ENCODE results near the gene PAM.
A peak's percentile ranks its signal among the peaks of the same experiment; 100 is the strongest.
"Not testable (repeated sequence)": the region's sequence is repeated elsewhere in the genome, so short reads cannot be mapped to it uniquely, and the experiment has no call there.

The PAM gene

GRCh38 chr5:103041071-103041676 is 286.1 kb downstream of the PAM start:
- Histone ChIP-seq H3K36me3 (ENCODE audit: insufficient read depth, low read length) (no peaks in the 10 kb centered on the region), H3K27ac (no peak overlapping the region), H3K9me3 (ENCODE audit: low read depth, low read length) (no peaks in the 10 kb centered on the region), H3K9ac (ENCODE audit: insufficient read length) (no peak overlapping the region), H3K4me3 (no peak overlapping the region)
- DNase-seq (ENCODE audit: low read depth, low spot score): peak; percentile 18
- TF ChIP-seq EZH2 (IDR thresholded peaks at IDR 0.05): no peak
- TF ChIP-seq FOXP2 (optimal IDR thresholded peaks at IDR 0.05; ENCODE audit: control extremely low read depth, extremely low read length, insufficient read depth): no peak
- no peak for TF ChIP-seq POLR2AphosphoS5 (IDR thresholded peaks at IDR 0.05; ENCODE audit: borderline replicate concordance, low read depth, low read length)

GRCh38 chr5:103046706-103047105 is 291.6 kb downstream of the PAM start:
- not testable (repeated sequence) for H3K27ac ChIP-seq; H3K4me3 ChIP-seq; H3K9ac ChIP-seq (ENCODE audit: insufficient read length); H3K9me3 ChIP-seq (ENCODE audit: low read depth, low read length); H3K36me3 ChIP-seq (ENCODE audit: insufficient read depth, low read length); DNase-seq (ENCODE audit: low read depth, low spot score)

- no peak overlapping the region for H3K9ac ChIP-seq (ENCODE audit: insufficient read length)
- DNase-seq (ENCODE audit: low read depth, low spot score): no peak
- no peaks in the 10 kb centered on the region for H3K36me3 ChIP-seq (ENCODE audit: insufficient read depth, low read length)
- H3K27ac ChIP-seq: no peak overlapping the region
- TF ChIP-seq EZH2 (IDR thresholded peaks at IDR 0.05) (no peak), POLR2AphosphoS5 (IDR thresholded peaks at IDR 0.05; ENCODE audit: borderline replicate concordance, low read depth, low read length) (no peak), FOXP2 (optimal IDR thresholded peaks at IDR 0.05; ENCODE audit: control extremely low read depth, extremely low read length, insufficient read depth) (no peak)
- H3K9me3 ChIP-seq (ENCODE audit: low read depth, low read length): no peaks in the 10 kb centered on the region
- H3K4me3 ChIP-seq: no peak overlapping the region
Observed at GRCh38 chr5:103057208-103058130, 302.4 kb downstream of the PAM start.

DNA sequence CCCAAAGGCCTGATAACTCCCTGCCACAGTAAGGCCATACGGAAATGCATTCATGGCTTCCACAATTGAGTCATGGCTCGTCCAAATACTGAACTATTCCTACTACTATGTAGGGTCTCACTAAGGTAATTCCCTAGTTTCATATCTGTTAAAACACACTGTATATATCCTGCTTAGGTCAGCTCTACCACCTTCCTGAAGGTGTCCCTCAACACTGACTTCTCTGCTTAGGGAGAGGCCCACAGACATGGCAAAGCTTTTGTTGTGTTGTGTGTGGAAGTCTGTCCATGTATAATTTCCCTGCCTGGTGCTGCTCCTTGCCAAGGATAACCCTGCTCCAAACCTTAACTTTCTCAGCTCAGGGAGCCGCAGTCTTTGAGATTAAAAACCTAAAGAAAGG is 304.4 kb downstream of the PAM start:
- Histone ChIP-seq H3K27ac (no peak overlapping the region), H3K4me3 (no peak overlapping the region), H3K9me3 (ENCODE audit: low read depth, low read length) (no peaks in the 10 kb centered on the region), H3K9ac (ENCODE audit: insufficient read length) (no peak overlapping the region), H3K36me3 (ENCODE audit: insufficient read depth, low read length) (no peaks in the 10 kb centered on the region)
- TF ChIP-seq EZH2 (IDR thresholded peaks at IDR 0.05) (no peak), FOXP2 (optimal IDR thresholded peaks at IDR 0.05; ENCODE audit: control extremely low read depth, extremely low read length, insufficient read depth) (no peak), POLR2AphosphoS5 (IDR thresholded peaks at IDR 0.05; ENCODE audit: borderline replicate concordance, low read depth, low read length) (no peak)
- no peak for DNase-seq (ENCODE audit: low read depth, low spot score)

DNA sequence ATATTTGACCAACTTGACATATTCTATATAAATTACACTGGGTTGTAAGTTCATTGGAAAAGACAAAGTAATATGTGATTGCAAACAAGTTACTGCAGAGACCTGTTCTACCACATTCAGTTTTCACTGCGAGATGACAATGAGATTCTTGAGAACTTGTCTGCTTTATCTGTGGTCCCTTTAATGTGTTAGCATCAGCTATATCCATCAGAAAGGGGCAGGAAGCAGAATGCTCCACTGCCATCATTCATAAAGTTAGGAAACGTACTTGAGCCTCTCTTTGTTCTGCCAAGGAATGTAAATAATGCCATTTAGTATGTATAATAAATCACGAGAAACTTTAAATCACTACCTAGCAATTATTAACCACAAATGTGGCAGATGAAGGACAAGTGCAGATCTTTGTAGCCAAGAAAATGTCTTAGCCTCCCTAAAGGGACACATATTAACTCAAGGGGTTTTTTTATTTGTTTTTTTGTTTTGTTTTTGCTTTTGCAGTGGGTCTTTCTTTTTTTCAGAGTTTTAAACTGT is 305.4 kb downstream of the PAM start:
- DNase-seq (ENCODE audit: low read depth, low spot score): no peak
- H3K36me3 ChIP-seq (ENCODE audit: insufficient read depth, low read length): no peaks in the 10 kb centered on the region
- TF ChIP-seq EZH2 (IDR thresholded peaks at IDR 0.05): no peak
- TF ChIP-seq POLR2AphosphoS5 (IDR thresholded peaks at IDR 0.05; ENCODE audit: borderline replicate concordance, low read depth, low read length): no peak
- TF ChIP-seq FOXP2 (optimal IDR thresholded peaks at IDR 0.05; ENCODE audit: control extremely low read depth, extremely low read length, insufficient read depth): no peak
- H3K9me3 ChIP-seq (ENCODE audit: low read depth, low read length): no peaks in the 10 kb centered on the region
- H3K9ac ChIP-seq (ENCODE audit: insufficient read length): no peak overlapping the region
- no peak overlapping the region for H3K4me3 ChIP-seq
- no peak overlapping the region for H3K27ac ChIP-seq

GRCh38 chr5:103066326-103066725 is 311.2 kb downstream of the PAM start:
- Histone ChIP-seq H3K9ac (ENCODE audit: insufficient read length) (no peak overlapping the region), H3K9me3 (ENCODE audit: low read depth, low read length) (no peaks in the 10 kb centered on the region), H3K4me3 (no peak overlapping the region), H3K27ac (no peak overlapping the region), H3K36me3 (ENCODE audit: insufficient read depth, low read length) (no peaks in the 10 kb centered on the region)
- DNase-seq (ENCODE audit: low read depth, low spot score): no peak
- no peak for TF ChIP-seq FOXP2 (optimal IDR thresholded peaks at IDR 0.05; ENCODE audit: control extremely low read depth, extremely low read length, insufficient read depth)
- no peak for TF ChIP-seq POLR2AphosphoS5 (IDR thresholded peaks at IDR 0.05; ENCODE audit: borderline replicate concordance, low read depth, low read length)
- no peak for TF ChIP-seq EZH2 (IDR thresholded peaks at IDR 0.05)

DNA sequence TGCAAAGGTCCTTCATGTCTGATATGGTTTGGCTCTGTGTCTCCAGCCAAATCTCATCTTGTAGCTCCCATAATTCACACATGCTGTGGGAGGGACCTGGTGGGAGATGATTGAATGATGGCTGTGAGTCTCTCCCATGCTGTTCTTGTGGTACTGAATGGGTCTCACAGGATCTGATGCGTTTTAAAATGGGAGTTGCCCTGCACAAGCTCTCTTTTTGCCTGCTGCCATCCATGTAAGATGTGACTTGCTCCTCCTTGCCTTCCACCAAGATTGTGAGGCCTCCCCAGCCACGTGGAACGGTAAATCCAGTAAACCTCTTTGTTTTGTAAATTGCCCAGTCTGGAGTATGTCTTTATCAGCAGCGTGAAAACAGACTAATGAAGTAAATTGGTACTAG is 318.4 kb downstream of the PAM start:
- not testable (repeated sequence) for H3K36me3 ChIP-seq (ENCODE audit: insufficient read depth, low read length); H3K4me3 ChIP-seq; DNase-seq (ENCODE audit: low read depth, low spot score); H3K9ac ChIP-seq (ENCODE audit: insufficient read length); H3K9me3 ChIP-seq (ENCODE audit: low read depth, low read length); H3K27ac ChIP-seq

DNA sequence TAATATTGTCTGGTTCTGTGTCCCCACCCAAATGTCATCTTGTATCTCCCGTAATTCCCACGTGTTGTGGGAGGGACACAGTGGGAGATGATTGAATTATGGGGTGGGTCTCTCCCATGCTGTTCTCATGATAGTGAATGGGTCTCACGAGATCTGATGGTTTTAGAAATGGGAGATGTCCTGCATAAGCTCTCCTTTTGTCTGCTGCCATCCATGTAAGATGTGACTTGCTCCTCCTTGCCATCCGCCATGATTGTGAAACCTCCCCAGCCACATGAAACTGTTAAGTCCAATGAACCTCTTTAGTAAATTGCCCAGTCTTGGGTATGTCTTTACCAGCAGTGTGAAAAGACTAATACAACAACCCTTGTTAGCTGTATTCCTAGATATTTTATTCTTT is 320.3 kb downstream of the PAM start:
- TF ChIP-seq FOXP2 (optimal IDR thresholded peaks at IDR 0.05; ENCODE audit: control extremely low read depth, extremely low read length, insufficient read depth) (no peak), POLR2AphosphoS5 (IDR thresholded peaks at IDR 0.05; ENCODE audit: borderline replicate concordance, low read depth, low read length) (no peak), EZH2 (IDR thresholded peaks at IDR 0.05) (no peak)
- no peak overlapping the region for H3K27ac ChIP-seq
- no peaks in the 10 kb centered on the region for H3K9me3 ChIP-seq (ENCODE audit: low read depth, low read length)
- H3K36me3 ChIP-seq (ENCODE audit: insufficient read depth, low read length): no peaks in the 10 kb centered on the region
- H3K9ac ChIP-seq (ENCODE audit: insufficient read length): no peak overlapping the region
- no peak overlapping the region for H3K4me3 ChIP-seq
- no peak for DNase-seq (ENCODE audit: low read depth, low spot score)
